VCaP (cell line): ENCODE results near the gene HCST.
"Not testable (repeated sequence)": the region's sequence is repeated elsewhere in the genome, so short reads cannot be mapped to it uniquely, and the experiment has no call there.

Experiments used
- H3K27ac ChIP-seq: fragments of 450-650 bp; 2 replicates; pipeline ENCODE4 v1.5.1; 2017
- CTCF ChIP-seq: fragments of 450-650 bp; conservative IDR thresholded peaks from 2 replicates; pipeline ENCODE4 v1.5.1; 2017; ENCODE audit warnings: mild to moderate bottlenecking, moderate library complexity

HCST gene

GRCh38 chr19:35889370-35890112 lies 12.8 kb upstream of the HCST start:
- no peak overlapping the region for H3K27ac ChIP-seq
- TF ChIP-seq CTCF, result no peak

DNA sequence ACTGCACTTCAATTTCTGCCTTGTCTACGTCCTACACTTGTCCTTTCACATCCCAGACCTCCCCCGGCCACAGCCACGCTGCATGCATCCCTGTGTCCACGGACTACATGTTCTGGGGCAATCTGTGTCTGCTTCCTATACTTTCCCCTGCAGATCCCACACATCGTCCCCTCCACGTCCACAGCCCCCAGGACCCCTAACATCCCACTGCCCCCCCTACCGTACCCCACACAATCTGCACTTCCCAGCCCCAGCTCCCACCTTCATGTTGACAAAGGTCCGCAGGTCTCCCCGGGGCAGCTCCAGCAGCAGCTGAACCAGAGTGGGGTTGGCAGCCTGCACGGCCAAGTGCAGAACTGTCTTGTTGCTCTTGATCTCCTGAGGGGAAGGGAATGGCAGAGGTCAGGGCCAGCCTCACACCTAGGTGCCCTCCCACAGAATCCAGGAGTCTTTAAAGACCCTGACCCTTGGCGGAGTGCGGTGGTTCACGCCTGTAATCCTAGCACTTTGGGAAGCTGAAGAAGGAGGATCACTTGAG lies 12.1 kb upstream of the HCST start:
- no peak for TF ChIP-seq CTCF
- no peak overlapping the region for H3K27ac ChIP-seq

- H3K27ac ChIP-seq, result not testable (repeated sequence)
These were observed 10.5 kb upstream of the HCST start for GRCh38 chr19:35891819-35892218.

DNA sequence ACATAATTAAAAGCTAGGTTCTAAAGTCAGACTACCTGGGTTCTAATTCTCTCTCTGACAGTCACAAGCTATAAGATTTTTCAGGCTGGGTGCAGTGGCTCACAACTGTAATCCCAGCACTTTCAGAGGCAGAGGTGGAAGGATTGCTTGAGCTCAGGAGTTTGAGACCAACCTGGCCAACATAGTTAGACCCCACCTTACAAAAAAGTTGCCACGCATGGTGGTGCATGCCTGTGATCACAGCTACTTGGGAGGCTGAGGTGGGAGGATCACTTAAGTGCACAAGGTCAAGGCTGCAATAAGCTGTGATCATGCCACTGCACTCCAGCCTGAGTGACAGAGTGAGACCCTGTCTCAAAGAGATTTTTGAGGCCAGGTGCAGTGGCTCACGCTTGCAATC lies 8.0 kb upstream of the HCST start:
- TF ChIP-seq CTCF, result no peak
- H3K27ac ChIP-seq, result no peak overlapping the region

GRCh38 chr19:35895911-35896642 lies 6.3 kb upstream of the HCST start:
- TF ChIP-seq CTCF, result no peak
- no peak overlapping the region for H3K27ac ChIP-seq

DNA sequence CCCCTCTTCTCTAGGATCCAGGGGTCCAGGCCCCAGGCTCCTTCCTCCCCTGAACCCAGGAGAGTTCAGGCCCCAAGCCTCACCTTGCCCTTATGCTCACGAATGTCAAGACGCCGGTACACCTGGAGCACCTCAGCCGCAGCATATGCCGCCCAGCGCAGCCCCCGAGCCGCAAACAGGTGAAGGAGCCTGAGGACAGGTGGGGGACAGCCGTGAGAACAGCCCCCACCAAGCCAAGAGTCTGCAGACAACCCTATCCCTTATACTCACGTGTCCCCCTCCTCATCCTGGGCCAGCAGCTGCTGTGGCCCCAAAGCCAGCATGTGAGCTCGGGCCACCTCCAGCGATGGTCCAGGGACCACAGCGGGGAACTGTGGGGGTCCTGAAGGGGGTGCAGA lies 5.7 kb upstream of the HCST start:
- peak overlapping the region; percentile 2; the same call in 1 of the 2 replicates for H3K27ac ChIP-seq
- no peak for TF ChIP-seq CTCF

- peak overlapping the region; percentile 91 for H3K27ac ChIP-seq
These were observed 4.5 kb upstream of the HCST start for GRCh38 chr19:35897706-35898451.

More at GRCh38 chr19:35897706-35898451, 4.5 kb upstream of the HCST start:
- TF ChIP-seq CTCF, result no peak
